Activated naive CD8-positive, alpha-beta T cell treated with anti-CD3 and anti-CD28 coated beads, Interleukin-2, amount 50 U/mL, for 24 hours (primary cell): Measurements from ENCODE around the gene PLA2G4B.

Experiments used
- ATAC-seq: fragments of 150-1000 bp; cut with Tn5 transposase; one replicate; pipeline ENCODE4 v1.10.0; 2021
- DNase-seq: peaks from one replicate; pipeline ENCODE4 v3.0.0; 2021
- H3K27ac Mint-ChIP-seq: one replicate; pipeline ENCODE4 v1.8.0; 2021; ENCODE audit warnings: mild to moderate bottlenecking, mixed read lengths
- H3K27me3 Mint-ChIP-seq: one replicate; pipeline ENCODE4 v1.8.0; 2021; ENCODE audit warnings: mixed read lengths
- H3K36me3 Mint-ChIP-seq: one replicate; pipeline ENCODE4 v1.8.0; 2021; ENCODE audit warnings: low read depth, mixed read lengths
- H3K4me1 Mint-ChIP-seq: one replicate; pipeline ENCODE4 v1.8.0; 2021; ENCODE audit warnings: mixed read lengths
- H3K4me3 Mint-ChIP-seq: one replicate; pipeline ENCODE4 v1.8.0; 2021; ENCODE audit warnings: mild to moderate bottlenecking, moderate library complexity, mixed read lengths
- H3K9me3 Mint-ChIP-seq: one replicate; pipeline ENCODE4 v1.8.0; 2021; ENCODE audit warnings: mixed read lengths

Gene PLA2G4B

GRCh38 chr15:41847981-41848380 lies 9.3 kb downstream of the PLA2G4B start:
- no peak overlapping the region for H3K4me3 Mint-ChIP-seq
- no peaks in the 10 kb centered on the region for H3K27me3 Mint-ChIP-seq
- peaks cover 2% of the 10 kb centered on the region for H3K36me3 Mint-ChIP-seq
- H3K27ac Mint-ChIP-seq, result no peak overlapping the region
- H3K9me3 Mint-ChIP-seq, result no peaks in the 10 kb centered on the region
- peaks cover 2% of the 10 kb centered on the region for H3K4me1 Mint-ChIP-seq
- DNase-seq (no peak), ATAC-seq (no peak)

GRCh38 chr15:41848631-41849030 lies 10.0 kb downstream of the PLA2G4B start:
- Mint-ChIP-seq H3K27ac (no peak overlapping the region), H3K27me3 (no peaks in the 10 kb centered on the region), H3K4me1 (peaks cover 2% of the 10 kb centered on the region), H3K36me3 (peaks cover 2% of the 10 kb centered on the region), H3K9me3 (no peaks in the 10 kb centered on the region), H3K4me3 (no peak overlapping the region)
- DNase-seq (peak; percentile 49), ATAC-seq (peak; percentile 52)

GRCh38 chr15:41849204-41849603 lies 10.6 kb downstream of the PLA2G4B start:
- Mint-ChIP-seq H3K4me3 (no peak overlapping the region), H3K27me3 (no peaks in the 10 kb centered on the region), H3K9me3 (no peaks in the 10 kb centered on the region), H3K27ac (no peak overlapping the region), H3K36me3 (peaks cover 2% of the 10 kb centered on the region), H3K4me1 (peaks cover 2% of the 10 kb centered on the region)
- ATAC-seq, result no peak
- DNase-seq, result no peak

GRCh38 chr15:41849861-41850260 lies 11.2 kb downstream of the PLA2G4B start:
- H3K36me3 Mint-ChIP-seq, result peaks cover 2% of the 10 kb centered on the region
- no peak overlapping the region for H3K4me3 Mint-ChIP-seq
- H3K27me3 Mint-ChIP-seq, result no peaks in the 10 kb centered on the region
- no peaks in the 10 kb centered on the region for H3K9me3 Mint-ChIP-seq
- ATAC-seq, result no peak
- no peak for DNase-seq
- H3K4me1 Mint-ChIP-seq, result peaks cover 2% of the 10 kb centered on the region
- no peak overlapping the region for H3K27ac Mint-ChIP-seq

- DNase-seq (no peak), ATAC-seq (no peak)
- Mint-ChIP-seq H3K4me1 (peaks cover 2% of the 10 kb centered on the region), H3K27ac (no peak overlapping the region), H3K27me3 (no peaks in the 10 kb centered on the region), H3K36me3 (peaks cover 2% of the 10 kb centered on the region), H3K9me3 (no peaks in the 10 kb centered on the region), H3K4me3 (no peak overlapping the region)
Measured at GRCh38 chr15:41850482-41851166, 12.0 kb downstream of the PLA2G4B start.

GRCh38 chr15:41851167-41851523 lies 12.5 kb downstream of the PLA2G4B start:
- DNase-seq (no peak), ATAC-seq (no peak)
- no peaks in the 10 kb centered on the region for H3K27me3 Mint-ChIP-seq
- H3K27ac Mint-ChIP-seq, result no peak overlapping the region
- no peak overlapping the region for H3K4me3 Mint-ChIP-seq
- H3K9me3 Mint-ChIP-seq, result no peaks in the 10 kb centered on the region
- H3K36me3 Mint-ChIP-seq, result peaks cover 2% of the 10 kb centered on the region
- peaks cover 2% of the 10 kb centered on the region for H3K4me1 Mint-ChIP-seq

GRCh38 chr15:41851755-41852370 lies 13.2 kb downstream of the PLA2G4B start:
- H3K4me3 Mint-ChIP-seq, result no peak overlapping the region
- no peak overlapping the region for H3K27ac Mint-ChIP-seq
- DNase-seq (no peak), ATAC-seq (no peak)
- peaks cover 2% of the 10 kb centered on the region for H3K36me3 Mint-ChIP-seq
- no peaks in the 10 kb centered on the region for H3K9me3 Mint-ChIP-seq
- H3K27me3 Mint-ChIP-seq, result no peaks in the 10 kb centered on the region
- peaks cover 2% of the 10 kb centered on the region for H3K4me1 Mint-ChIP-seq

GRCh38 chr15:41852736-41853590 lies 14.3 kb downstream of the PLA2G4B start:
- H3K4me3 Mint-ChIP-seq, result no peak overlapping the region
- peaks cover 2% of the 10 kb centered on the region for H3K4me1 Mint-ChIP-seq
- DNase-seq (no peak), ATAC-seq (no peak)
- no peaks in the 10 kb centered on the region for H3K27me3 Mint-ChIP-seq
- H3K27ac Mint-ChIP-seq, result no peak overlapping the region
- peaks cover 2% of the 10 kb centered on the region for H3K36me3 Mint-ChIP-seq
- H3K9me3 Mint-ChIP-seq, result no peaks in the 10 kb centered on the region

GRCh38 chr15:41853831-41854230 lies 15.2 kb downstream of the PLA2G4B start:
- Mint-ChIP-seq H3K4me3 (no peak overlapping the region), H3K36me3 (no peaks in the 10 kb centered on the region), H3K4me1 (no peaks in the 10 kb centered on the region), H3K27ac (no peak overlapping the region), H3K9me3 (no peaks in the 10 kb centered on the region), H3K27me3 (no peaks in the 10 kb centered on the region)
- ATAC-seq, result no peak
- no peak for DNase-seq

- DNase-seq (no peak), ATAC-seq (no peak)
- Mint-ChIP-seq H3K4me1 (no peaks in the 10 kb centered on the region), H3K4me3 (no peak overlapping the region), H3K36me3 (no peaks in the 10 kb centered on the region), H3K9me3 (no peaks in the 10 kb centered on the region), H3K27ac (no peak overlapping the region), H3K27me3 (no peaks in the 10 kb centered on the region)
Measured at GRCh38 chr15:41854443-41854842, 15.8 kb downstream of the PLA2G4B start.

- H3K9me3 Mint-ChIP-seq, result no peaks in the 10 kb centered on the region
- H3K27me3 Mint-ChIP-seq, result no peaks in the 10 kb centered on the region
- no peaks in the 10 kb centered on the region for H3K36me3 Mint-ChIP-seq
- no peak overlapping the region for H3K4me3 Mint-ChIP-seq
- DNase-seq (no peak), ATAC-seq (no peak)
- no peak overlapping the region for H3K27ac Mint-ChIP-seq
- peaks cover 3% of the 10 kb centered on the region for H3K4me1 Mint-ChIP-seq
Measured at GRCh38 chr15:41855261-41855961, 16.8 kb downstream of the PLA2G4B start.

GRCh38 chr15:41856262-41856661 lies 17.6 kb downstream of the PLA2G4B start:
- H3K27me3 Mint-ChIP-seq, result no peaks in the 10 kb centered on the region

GRCh38 chr15:41856716-41857115 lies 18.1 kb downstream of the PLA2G4B start:
- no peaks in the 10 kb centered on the region for H3K27me3 Mint-ChIP-seq
- no peak overlapping the region for H3K4me3 Mint-ChIP-seq
- no peaks in the 10 kb centered on the region for H3K9me3 Mint-ChIP-seq
- H3K36me3 Mint-ChIP-seq, result no peaks in the 10 kb centered on the region
- no peak overlapping the region for H3K27ac Mint-ChIP-seq
- H3K4me1 Mint-ChIP-seq, result peaks cover 3% of the 10 kb centered on the region
- DNase-seq, result no peak
- ATAC-seq, result no peak

More at GRCh38 chr15:41856262-41856661, 17.6 kb downstream of the PLA2G4B start:
- Mint-ChIP-seq H3K4me1 (peaks cover 3% of the 10 kb centered on the region), H3K4me3 (no peak overlapping the region), H3K27ac (no peak overlapping the region), H3K9me3 (no peaks in the 10 kb centered on the region), H3K36me3 (no peaks in the 10 kb centered on the region)
- ATAC-seq, result no peak
- no peak for DNase-seq

- no peaks in the 10 kb centered on the region for H3K36me3 Mint-ChIP-seq
- no peaks in the 10 kb centered on the region for H3K27me3 Mint-ChIP-seq
- H3K4me3 Mint-ChIP-seq, result no peak overlapping the region
- peaks cover 3% of the 10 kb centered on the region for H3K4me1 Mint-ChIP-seq
- no peaks in the 10 kb centered on the region for H3K9me3 Mint-ChIP-seq
- ATAC-seq (no peak), DNase-seq (no peak)
- no peak overlapping the region for H3K27ac Mint-ChIP-seq
Measured at GRCh38 chr15:41857316-41857715, 18.7 kb downstream of the PLA2G4B start.
